HCT116 (cell line): ENCODE results near the gene IFITM1. TPM values are rescaled to one million over a fixed set of nuclear protein-coding genes. Genes with fewer than 3 reads are reported as not detected.

Experiments
- ATAC-seq: fragments of 200-7000 bp; cut with Tn5 transposase; 2 replicates; pipeline ENCODE4 v1.9.1; 2020; ENCODE audit warnings: mild to moderate bottlenecking, moderate library complexity
- BruUV-seq: library from RNA; stranded (reverse); fragments of 400-500 nt; replicated peaks from 2 replicates; lab custom pipeline; 2021; lab: Mats Ljungman, UMichigan
- CTCF ChIA-PET: fragments of 300-600 bp; sonication (Branson Sonifier 250); formaldehyde crosslinking; loops from one replicate; lab custom pipeline; 2021; ENCODE audit warnings: antibody characterized with exemption; lab: Charles Lee
- POLR2A ChIA-PET: fragments of 300-600, 350-600 bp; sonication (Branson Sonifier 250); formaldehyde crosslinking; loops from one replicate; lab custom pipeline; 2021; ENCODE audit warnings: antibody characterized with exemption; lab: Charles Lee
- RAD21 ChIA-PET, 2 experiments: fragments of 300-600 bp; sonication (Branson Sonifier 250); formaldehyde crosslinking; loops; one replicate each; lab custom pipeline; 2023; ENCODE audit warnings: low total read pairs in 2 of 2; ENCODE audit not compliant: uncharacterized antibody in 2 of 2, unreplicated experiment in 2 of 2, low non-redundant PET in 1 of 2; lab: Charles Lee
- DNase-seq: peaks from one replicate; pipeline ENCODE4 v3.0.0-alpha.2; 2010; ENCODE audit warnings: low read depth, low spot score
- H2AFZ ChIP-seq: fragments of 200-600 bp; shearing (Covaris generic), sonication (generic); 2 replicates; pipeline ENCODE4 v1.6.1; 2017; ENCODE audit warnings: low read depth, mixed run types, mixed read lengths, antibody characterized with exemption, low read length; ENCODE audit not compliant: poor library complexity, severe bottlenecking
- H3K27ac ChIP-seq: 2 replicates; pipeline ENCODE4 v1.5.1; 2012; ENCODE audit warnings: low read depth, low read length
- H3K27me3 ChIP-seq: fragments of 200-600 bp; sonication (generic); 2 replicates; pipeline ENCODE4 v1.6.1; 2016; ENCODE audit warnings: mixed run types, low read length, mixed read lengths; ENCODE audit not compliant: insufficient read depth
- H3K36me3 ChIP-seq, 2 experiments: fragments of 200-500 bp in 1 of 2; fragments of 200-600 bp in 1 of 2; sonication (Bioruptor generic) in 1 of 2; sonication (generic) in 1 of 2; 2 replicates each; pipeline versions ENCODE4 v1.5.1 to v1.6.1; 2014 to 2016; ENCODE audit warnings: low read length in 2 of 2, inconsistent platforms in 1 of 2, mixed read lengths in 1 of 2, mixed run types in 1 of 2; ENCODE audit not compliant: insufficient read depth in 2 of 2, control insufficient read depth in 1 of 2
- H3K4me1 ChIP-seq, 2 experiments: fragments of 200-600 bp in 1 of 2; sonication (generic) in 1 of 2; 2 replicates each; pipeline versions ENCODE4 v1.5.1 to v1.6.1; 2012 to 2017; ENCODE audit warnings: low read length in 2 of 2, inconsistent platforms in 1 of 2, mild to moderate bottlenecking in 1 of 2, mixed read lengths in 1 of 2, mixed run types in 1 of 2, moderate library complexity in 1 of 2; ENCODE audit not compliant: insufficient read depth in 2 of 2, control insufficient read depth in 1 of 2
- H3K4me2 ChIP-seq: fragments of 200-600 bp; sonication (generic); 2 replicates; pipeline ENCODE4 v1.6.1; 2017; ENCODE audit warnings: mixed run types, low read length, mixed read lengths
- H3K4me3 ChIP-seq, 2 experiments: fragments of 200-600 bp in 1 of 2; sonication (generic) in 1 of 2; replicated peaks in 1 of 2; 2 replicates each; pipeline ENCODE4 v1.5.1; 2011 to 2016; ENCODE audit warnings: low read length in 2 of 2, control low read depth in 1 of 2, low read depth in 1 of 2, mild to moderate bottlenecking in 1 of 2, mixed read lengths in 1 of 2, mixed run types in 1 of 2
- H3K79me2 ChIP-seq: fragments of 200-600 bp; sonication (generic); 2 replicates; pipeline ENCODE4 v1.6.1; 2017; ENCODE audit warnings: mild to moderate bottlenecking, mixed run types, low read length, moderate library complexity, mixed read lengths; ENCODE audit not compliant: insufficient read depth
- H3K9ac ChIP-seq: fragments of 200-600 bp; sonication (generic); 2 replicates; pipeline ENCODE4 v1.6.1; 2016; ENCODE audit warnings: low read length, mixed read lengths
- H3K9me2 ChIP-seq: fragments of 200-600 bp; sonication (generic), shearing (Covaris generic); 2 replicates; pipeline ENCODE4 v1.6.1; 2017; ENCODE audit warnings: mixed run types, mild to moderate bottlenecking, moderate library complexity; ENCODE audit not compliant: insufficient read depth
- H3K9me3 ChIP-seq, 2 experiments: fragments of 200-500 bp in 1 of 2; fragments of 200-600 bp in 1 of 2; sonication (Bioruptor generic) in 1 of 2; sonication (generic) in 1 of 2; 2 replicates each; pipeline ENCODE4 v1.6.1; 2014 to 2017; ENCODE audit warnings: low read length in 2 of 2, mixed read lengths in 2 of 2, inconsistent platforms in 1 of 2, low read depth in 1 of 2, mild to moderate bottlenecking in 1 of 2, mixed run types in 1 of 2, moderate library complexity in 1 of 2; ENCODE audit not compliant: control insufficient read depth in 1 of 2, insufficient read depth in 1 of 2
- H4K20me1 ChIP-seq: fragments of 200-600 bp; sonication (generic), shearing (Covaris generic); 2 replicates; pipeline ENCODE4 v1.6.1; 2017; ENCODE audit warnings: mixed run types, mild to moderate bottlenecking, moderate library complexity; ENCODE audit not compliant: insufficient read depth
- ATF3 ChIP-seq: IDR thresholded peaks from 2 replicates; pipeline ENCODE4 v1.6.1; 2012
- CBX3 ChIP-seq: IDR thresholded peaks from 2 replicates; pipeline ENCODE4 v1.6.1; 2012; ENCODE audit warnings: low read depth
- CEBPB ChIP-seq: IDR thresholded peaks from 2 replicates; pipeline ENCODE4 v1.6.1; 2012; ENCODE audit warnings: low read depth
- CTCF ChIP-seq, 3 experiments: fragments of 200-600 bp in 1 of 3; sonication (generic) in 1 of 3; IDR thresholded peaks in 2 of 3; conservative IDR thresholded peaks in 1 of 3; 2 replicates each; pipeline ENCODE4 v1.5.1; 2012 to 2017; ENCODE audit warnings: low read depth in 2 of 3, low read length in 2 of 3, antibody characterized with exemption in 1 of 3, borderline replicate concordance in 1 of 3, control low read depth in 1 of 3, mild to moderate bottlenecking in 1 of 3, mixed read lengths in 1 of 3, mixed run types in 1 of 3, moderate library complexity in 1 of 3; ENCODE audit not compliant: insufficient read depth in 1 of 3
- EGR1 ChIP-seq: IDR thresholded peaks from 2 replicates; pipeline ENCODE4 v1.6.1; 2012; ENCODE audit warnings: low read depth
- ELF1 ChIP-seq: IDR thresholded peaks from 2 replicates; pipeline ENCODE4 v1.6.1; 2012; ENCODE audit warnings: low read depth, borderline replicate concordance
- EZH2 ChIP-seq: fragments of 200-600 bp; sonication (generic); IDR thresholded peaks from 2 replicates; pipeline ENCODE4 v1.6.1; 2017; ENCODE audit warnings: antibody characterized with exemption, mixed run types
- EZH2phosphoT487 ChIP-seq: fragments of 200-600 bp; IDR thresholded peaks from 2 replicates; pipeline ENCODE4 v1.6.1; 2018; ENCODE audit warnings: antibody characterized with exemption, borderline replicate concordance
- FOSL1 ChIP-seq: IDR thresholded peaks from 2 replicates; pipeline ENCODE4 v1.6.1; 2012; ENCODE audit warnings: low read depth
- JUND ChIP-seq: IDR thresholded peaks from 2 replicates; pipeline ENCODE4 v1.6.1; 2012
- MAX ChIP-seq: IDR thresholded peaks from 2 replicates; pipeline ENCODE4 v1.6.1; 2012
- POLR2A ChIP-seq: IDR thresholded peaks from 2 replicates; pipeline ENCODE4 v1.7.0; 2011; ENCODE audit warnings: borderline replicate concordance; ENCODE audit not compliant: insufficient read depth, insufficient read length; ENCODE audit errors: extremely low read depth
- POLR2AphosphoS5 ChIP-seq: IDR thresholded peaks from 2 replicates; pipeline ENCODE4 v1.6.1; 2011; ENCODE audit warnings: mild to moderate bottlenecking, low read depth, low read length, moderate library complexity
- RAD21 ChIP-seq: IDR thresholded peaks from 2 replicates; pipeline ENCODE4 v1.6.1; 2012; ENCODE audit warnings: low read depth, mild to moderate bottlenecking
- SIN3A ChIP-seq: IDR thresholded peaks from 2 replicates; pipeline ENCODE4 v1.6.1; 2012; ENCODE audit warnings: low read depth
- YY1 ChIP-seq: IDR thresholded peaks from 2 replicates; pipeline ENCODE4 v1.6.1; 2011; ENCODE audit warnings: low read length, low read depth, moderate library complexity, mild to moderate bottlenecking; ENCODE audit not compliant: insufficient replicate concordance; ENCODE audit errors: extremely low read depth
- ZNF274 ChIP-seq: fragments of 200-500 bp; sonication (Bioruptor generic); IDR thresholded peaks from 2 replicates; pipeline ENCODE4 v1.6.1; 2014; ENCODE audit warnings: mild to moderate bottlenecking, low read depth, low read length, inconsistent platforms
- intact Hi-C: fragments of 100-400 bp; cut with micrococcal nuclease; formaldehyde crosslinking; loops from 2 replicates; pipeline ENCODE4 v1.10.0; 2022
- total RNA-seq: library from RNA; stranded (reverse); gene quantifications from one replicate; pipeline ENCODE4 v1.2.1, GENCODE V29; 2021; ENCODE audit not compliant: unreplicated experiment

Gene IFITM1
- total RNA-seq, 1 experiment from 2014 or later, result 6.1 TPM

GRCh38 chr11:290621-291231 lies 23.1 kb upstream of the IFITM1 start:
- intact Hi-C loops, result no loop called here
- no peak overlapping the region for H3K4me2 ChIP-seq
- ChIA-PET POLR2A (no interaction called here), CTCF (no interaction called here), RAD21 (no interaction called here)
- peaks cover 7% of the 10 kb centered on the region; the same call in 1 of the 2 replicates for H3K79me2 ChIP-seq
- H3K27me3 ChIP-seq, result no peaks in the 10 kb centered on the region
- no peaks in the 10 kb centered on the region for H3K9me2 ChIP-seq
- no peaks in the 10 kb centered on the region for H4K20me1 ChIP-seq
- TF ChIP-seq MAX (no peak), POLR2A (no peak), JUND (no peak), EZH2phosphoT487 (no peak), YY1 (no peak), FOSL1 (no peak), CEBPB (no peak), SIN3A (no peak), ELF1 (no peak), CBX3 (no peak), EZH2 (no peak), ATF3 (no peak), CTCF (IDR thresholded peaks at IDR 0.05 in 2 of 3, conservative IDR thresholded peaks at IDR 0.05 in 1 of 3; ENCODE audit: borderline replicate concordance in 1 of 3, insufficient read depth in 1 of 3, low read depth in 2 of 3, low read length in 2 of 3) (no peak), ZNF274 (no peak), POLR2AphosphoS5 (no peak), RAD21 (no peak), EGR1 (no peak)
- peaks cover 14 to 25% of the 10 kb centered on the region in 2 experiments for H3K4me1 ChIP-seq
- no peak overlapping the region for H3K4me3 ChIP-seq
- no peak for ATAC-seq
- H3K9ac ChIP-seq, result no peak overlapping the region
- H3K27ac ChIP-seq, result peak overlapping the region; percentile 29; the same call in 1 of the 2 replicates
- H2AFZ ChIP-seq, result no peak overlapping the region
- no peak for DNase-seq
- H3K36me3 ChIP-seq, result peaks cover 0 to 5% of the 10 kb centered on the region in 2 experiments; a peak in 3 of 4 replicates
- no TSS peak for BruUV-seq
- no peaks in the 10 kb centered on the region for H3K9me3 ChIP-seq
